ENCODE data around the gene MYLK.
A peak's percentile ranks its signal among the peaks of the same experiment; 100 is the strongest.
"Not testable (repeated sequence)": the region's sequence is repeated elsewhere in the genome, so short reads cannot be mapped to it uniquely, and the experiment has no call there.

Gene MYLK

DNA sequence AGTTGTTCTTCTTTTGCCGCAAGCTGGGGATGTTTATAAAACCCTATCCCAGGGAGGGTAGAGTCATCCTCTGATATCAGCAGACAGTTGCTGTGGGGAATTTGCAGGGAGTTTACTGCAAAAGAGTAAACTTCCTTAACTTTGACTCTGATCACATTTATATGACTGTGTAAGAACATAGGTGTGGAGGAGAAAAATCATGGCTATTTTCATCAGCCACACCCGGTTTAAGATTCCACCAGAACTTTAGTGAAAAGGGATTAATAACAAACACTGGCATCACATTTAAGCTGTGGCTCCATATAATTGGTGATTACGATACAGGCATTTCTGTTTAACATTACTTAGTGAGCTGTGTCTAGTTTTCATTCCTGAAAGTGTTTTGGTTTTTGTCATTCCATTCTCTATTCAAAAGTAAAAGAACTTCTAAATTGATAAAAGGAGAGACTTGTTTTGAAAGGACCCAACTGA is 143.1 kb downstream of the MYLK start:
- no peak for DNase-seq

DNA sequence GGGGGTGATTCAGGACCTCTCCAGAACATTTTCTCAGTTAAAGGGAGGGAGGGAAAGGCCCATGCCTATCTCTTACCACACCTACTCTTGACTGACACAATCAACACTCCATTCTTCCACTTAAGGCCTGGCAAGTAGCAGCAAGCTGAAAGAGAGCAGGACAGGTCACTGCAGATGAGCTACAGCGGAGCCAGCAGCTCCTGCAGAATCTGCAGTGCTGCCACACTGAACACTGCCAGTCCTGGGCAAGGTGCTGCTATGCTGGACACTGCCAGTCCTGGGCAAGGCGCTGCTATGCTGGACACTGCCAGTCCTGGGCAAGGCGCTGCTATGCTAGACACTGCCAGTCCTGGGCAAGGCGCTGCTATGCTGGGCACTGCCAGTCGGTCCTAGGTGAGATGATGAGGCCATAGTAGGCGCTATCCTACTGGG is 143.7 kb downstream of the MYLK start:
- DNase-seq, result no peak

DNA sequence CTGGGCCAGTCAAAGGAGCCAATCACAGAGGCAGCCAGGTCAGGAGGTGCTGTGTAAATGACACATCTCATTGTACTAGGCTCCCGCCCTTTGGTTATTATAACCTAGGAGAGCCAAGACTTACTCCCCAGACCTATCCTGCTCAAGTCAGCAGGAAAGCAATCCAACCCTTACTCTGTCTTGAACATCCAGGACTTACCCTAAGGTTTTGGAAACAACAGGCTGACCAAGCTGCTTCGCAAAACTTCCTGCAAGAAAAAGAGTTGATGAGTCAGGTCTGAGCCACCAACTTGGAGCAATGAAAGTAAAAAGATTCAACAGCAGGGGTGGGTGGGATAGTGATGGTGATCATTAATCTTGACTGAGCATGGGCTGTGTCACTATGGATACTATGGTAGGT is 144.4 kb downstream of the MYLK start:
- DNase-seq, result no peak

DNA sequence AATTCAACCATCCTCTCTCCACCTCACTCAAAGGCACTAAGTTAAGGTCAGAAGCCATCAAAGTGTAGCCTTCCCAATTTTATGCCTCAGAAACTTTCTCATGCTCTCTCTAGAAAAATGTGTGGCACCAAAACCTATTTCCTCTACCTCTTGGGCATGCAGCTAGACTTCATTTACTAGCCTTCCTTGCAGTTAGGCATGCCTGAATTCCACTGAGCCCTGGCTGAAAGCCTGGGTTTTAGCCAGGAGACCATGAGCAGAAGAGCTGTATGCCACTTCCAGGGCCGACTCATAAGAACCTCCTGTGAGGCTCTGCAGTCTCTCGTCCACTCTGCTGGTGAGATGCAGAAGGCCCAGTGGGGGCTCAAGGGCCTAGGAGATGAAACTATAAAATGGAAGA is 145.0 kb downstream of the MYLK start:
- DNase-seq, result no peak

- not testable (repeated sequence) for DNase-seq
Measured at GRCh38 chr3:123738522-123738921, 145.6 kb downstream of the MYLK start.

DNA sequence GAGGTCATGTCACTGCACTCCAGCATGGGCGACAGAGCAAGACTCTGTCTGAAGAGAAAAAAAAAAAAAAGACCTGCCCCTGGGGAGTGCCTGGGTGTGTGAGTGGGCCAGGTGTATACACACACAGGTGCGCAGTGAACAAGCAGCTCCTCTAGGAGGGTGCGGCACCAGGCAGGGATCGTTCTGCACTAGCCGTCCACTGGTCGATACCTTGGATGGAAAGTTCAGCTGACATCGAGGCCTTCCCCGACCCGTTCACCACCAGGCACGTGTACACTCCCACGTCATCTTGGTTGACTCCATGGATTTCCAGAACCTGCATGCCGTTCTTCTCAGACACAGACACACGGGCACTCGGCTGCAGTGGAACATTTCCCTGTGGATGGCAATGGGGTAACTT is 147.0 kb downstream of the MYLK start:
- no peak for DNase-seq

GRCh38 chr3:123735456-123735855 is 148.7 kb downstream of the MYLK start:
- no peak for DNase-seq

DNA sequence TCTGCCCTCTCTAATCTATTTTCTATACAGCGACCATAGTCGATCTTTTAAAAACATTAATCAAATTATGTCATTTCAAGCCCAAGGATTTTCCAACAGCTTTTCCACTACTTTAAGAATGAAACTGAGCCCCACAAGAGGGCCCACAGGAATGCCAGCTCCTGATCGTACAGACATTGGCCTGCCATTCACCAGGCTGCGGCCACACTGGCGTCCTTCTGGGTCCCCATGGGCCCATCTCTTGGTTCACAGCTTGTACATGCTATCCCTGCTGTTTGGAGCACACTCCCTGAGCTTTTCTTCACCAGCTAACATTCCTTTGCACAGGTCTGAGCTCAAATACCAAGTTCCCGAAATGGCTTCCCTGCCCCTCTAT is 149.6 kb downstream of the MYLK start:
- DNase-seq, result no peak

DNA sequence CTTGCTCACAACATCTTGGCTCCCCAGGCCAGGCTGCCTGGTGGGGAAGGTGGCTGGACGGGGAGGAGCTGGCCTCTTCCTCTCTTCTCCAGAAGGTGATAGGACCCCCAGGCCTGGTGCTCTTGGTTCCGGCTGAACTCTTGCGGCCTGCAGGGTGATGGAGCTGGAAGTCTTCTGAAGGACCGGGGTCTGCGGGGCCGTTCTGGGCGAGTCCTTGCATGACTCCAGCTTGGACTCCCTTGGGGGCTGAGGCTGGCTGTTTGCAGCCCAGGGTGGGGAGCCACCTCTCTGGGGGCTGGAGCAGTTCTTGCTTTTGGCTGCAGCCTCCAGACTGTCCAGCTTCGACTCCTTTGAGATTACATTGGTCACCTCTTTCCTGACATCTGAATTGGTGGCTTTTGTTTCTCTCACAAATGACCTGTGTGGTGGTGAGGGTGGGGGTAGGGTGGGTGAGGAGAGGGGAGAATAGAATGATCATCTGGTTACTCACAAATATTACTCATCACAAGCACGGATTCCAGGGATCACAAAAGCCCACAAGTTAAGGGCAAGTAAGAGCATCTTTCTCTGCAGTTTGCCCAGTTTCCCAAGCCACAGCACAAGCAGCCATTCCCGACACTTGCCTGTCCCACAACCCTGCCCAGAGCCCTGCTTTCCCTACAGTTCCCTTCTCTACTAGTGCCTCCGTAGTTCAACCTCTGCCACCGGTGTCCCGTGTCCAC is 150.2 kb downstream of the MYLK start:
- DNase-seq, result no peak

DNA sequence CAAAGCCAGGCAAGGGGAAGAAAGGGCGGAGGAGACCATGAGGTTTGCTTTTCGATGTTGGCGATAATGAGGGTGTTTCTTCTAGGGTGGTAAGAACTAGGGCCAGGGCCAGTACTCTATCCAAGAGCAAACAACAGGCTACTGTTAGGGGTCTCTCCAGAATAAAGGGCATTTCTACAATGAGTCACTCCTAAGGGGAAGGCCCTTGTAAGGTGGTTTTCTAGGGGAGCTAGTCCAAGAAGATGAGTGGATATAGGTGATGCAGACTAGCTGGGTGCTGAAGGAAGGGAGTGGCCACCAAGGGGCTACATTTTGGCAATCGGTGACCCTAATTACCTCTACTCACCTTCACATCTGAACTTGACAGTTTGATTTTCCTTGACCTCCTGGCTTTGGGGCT is 150.8 kb downstream of the MYLK start:
- DNase-seq, result no peak

DNA sequence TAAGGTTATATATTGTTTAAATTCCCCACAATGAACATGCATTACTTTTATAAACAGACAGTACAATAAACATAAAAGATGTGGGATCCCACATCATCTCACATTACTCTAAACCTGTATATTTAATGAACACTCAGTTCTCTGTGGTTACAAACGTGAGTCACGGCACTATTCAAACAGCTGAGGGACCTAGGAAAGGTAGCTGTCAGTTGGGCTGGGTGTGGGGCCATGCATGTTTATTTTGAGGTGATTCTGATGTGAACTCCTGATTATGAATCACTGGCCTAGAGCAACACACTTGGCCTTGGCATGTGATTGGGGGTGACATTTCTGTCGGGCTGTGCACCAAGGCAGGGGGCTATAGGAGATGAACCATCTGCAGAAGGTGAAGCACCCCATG is 151.7 kb downstream of the MYLK start:
- DNase-seq, result no peak

GRCh38 chr3:123730829-123731228 is 153.3 kb downstream of the MYLK start:
- DNase-seq, result no peak

- no peak for DNase-seq
Measured at GRCh38 chr3:123728991-123729390, 155.1 kb downstream of the MYLK start.

GRCh38 chr3:123728014-123728413 is 156.1 kb downstream of the MYLK start:
- no peak for DNase-seq

- no peak for DNase-seq
Measured at GRCh38 chr3:123725652-123726400, 158.3 kb downstream of the MYLK start.

DNA sequence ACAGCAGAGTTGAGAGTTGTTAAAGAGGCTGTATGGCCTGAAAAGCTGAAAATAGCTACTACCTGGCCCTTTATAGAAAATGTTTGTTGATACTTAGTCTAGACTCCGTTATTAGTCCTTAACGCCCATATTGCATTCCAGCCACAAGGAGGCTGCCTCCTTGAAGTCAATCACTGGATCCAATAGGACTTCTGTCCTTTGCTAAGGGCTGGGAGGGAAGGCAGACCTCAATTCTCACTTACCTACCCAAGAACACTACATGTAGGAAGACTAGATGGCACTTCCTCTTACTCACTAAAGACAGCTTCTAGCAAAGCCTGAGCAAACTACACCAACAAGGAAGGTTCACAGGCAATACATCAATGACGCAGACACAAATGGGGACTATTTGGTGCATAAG is 159.8 kb downstream of the MYLK start:
- no peak for DNase-seq

- peak; percentile 69 for DNase-seq
Measured at GRCh38 chr3:123723522-123724168, 160.5 kb downstream of the MYLK start.

DNA sequence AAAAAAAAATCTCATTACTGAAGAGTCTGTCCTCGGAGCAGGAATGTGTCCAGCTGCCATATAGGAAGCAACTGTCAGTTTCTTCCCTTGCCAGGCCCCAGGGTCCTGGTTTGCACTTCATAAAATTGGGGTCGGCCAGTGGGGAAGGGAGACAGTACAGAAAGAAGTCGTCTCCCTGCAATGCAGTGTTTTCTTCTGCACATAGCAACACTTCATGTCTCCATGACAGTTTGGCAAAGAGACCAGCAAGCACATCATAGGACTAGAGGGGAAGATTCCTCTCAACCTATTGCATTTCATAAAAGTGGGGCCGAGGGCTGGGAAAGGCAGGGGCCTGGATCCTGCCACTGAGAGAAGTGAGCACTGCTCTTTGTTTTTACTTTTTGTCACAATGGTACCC is 161.1 kb downstream of the MYLK start:
- no peak for DNase-seq

DNA sequence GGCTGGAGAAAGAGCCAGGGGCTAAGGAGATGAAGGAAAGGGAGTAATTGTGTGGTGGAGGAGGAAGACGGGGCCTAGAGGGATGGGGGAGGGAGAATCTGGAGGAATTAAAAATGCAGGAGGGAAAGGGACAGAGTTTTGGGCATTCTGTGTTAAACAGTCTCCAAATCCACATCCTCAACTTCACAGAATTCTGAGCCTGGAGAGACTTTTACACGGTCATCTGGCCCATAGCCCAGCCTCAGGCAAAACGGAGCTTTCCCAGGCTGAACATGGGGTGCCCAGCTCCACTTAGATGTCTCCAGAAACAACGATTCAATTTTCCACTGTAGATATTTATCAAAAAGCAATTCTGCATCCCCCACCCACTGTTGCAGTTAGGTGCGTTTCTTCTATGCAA is 161.7 kb downstream of the MYLK start:
- DNase-seq, result no peak

- DNase-seq, result no peak
Measured at GRCh38 chr3:123722021-123722420, 162.1 kb downstream of the MYLK start.

- not testable (repeated sequence) for DNase-seq
Measured at GRCh38 chr3:123721095-123721689, 162.9 kb downstream of the MYLK start.

DNA sequence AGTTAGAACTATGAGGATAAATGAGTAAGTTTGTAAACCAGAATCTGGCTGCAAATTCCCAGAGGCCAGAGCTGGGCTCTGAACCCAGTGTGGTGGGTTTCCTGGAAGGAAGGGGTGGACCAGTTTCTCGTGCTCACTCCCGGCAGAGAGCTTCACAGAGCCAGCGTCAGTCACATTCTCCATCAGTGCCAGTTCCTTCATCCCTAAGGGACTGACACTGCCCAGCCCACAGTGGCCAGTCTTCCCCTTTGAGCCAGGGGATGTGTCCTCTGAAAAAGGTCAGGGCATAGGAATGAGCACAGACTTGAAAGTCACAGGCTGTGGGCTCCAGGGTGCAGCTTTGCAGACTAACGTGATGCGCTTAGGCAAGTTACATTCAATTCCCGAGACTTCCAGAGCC is 163.5 kb downstream of the MYLK start:
- DNase-seq, result no peak

GRCh38 chr3:123719862-123720453 is 164.2 kb downstream of the MYLK start:
- DNase-seq, result no peak
